ENCODE data around the gene C1QB.

The C1QB gene

DNA sequence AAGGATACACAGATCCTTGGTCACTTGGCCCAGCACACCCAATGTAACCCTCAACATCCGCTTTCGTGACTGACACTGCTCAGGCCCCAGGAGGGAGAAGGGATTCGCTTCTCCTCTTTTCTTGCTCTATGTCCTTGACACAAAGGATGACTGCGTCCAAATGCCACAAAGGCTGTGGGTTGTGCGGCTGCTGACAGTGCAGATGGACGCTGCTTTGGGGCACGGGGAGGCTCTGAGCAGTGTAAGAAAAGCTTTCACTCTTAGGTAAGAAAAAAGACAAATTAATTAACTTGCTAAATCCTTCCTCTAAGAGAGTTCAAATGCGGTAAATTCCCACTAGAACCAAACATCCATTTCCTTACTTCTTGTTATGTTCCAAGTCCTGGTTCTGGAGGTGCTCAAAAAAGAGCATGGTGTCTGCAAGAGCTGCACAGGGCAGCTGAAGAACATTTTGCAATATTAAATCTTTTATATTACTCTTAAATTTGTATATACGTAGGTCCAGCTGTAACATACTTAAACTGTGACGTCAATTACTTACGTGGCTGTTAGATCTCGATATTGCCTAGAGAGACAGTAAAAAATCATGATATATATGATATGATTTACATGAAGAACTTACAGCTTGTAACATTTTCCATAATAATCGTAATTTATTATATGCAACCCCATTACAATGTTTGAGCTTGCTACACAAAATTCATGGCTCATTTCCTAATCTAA, 38.2 kb downstream of the C1QB start:
- no peak for DNase-seq (ENCODE audit: low read depth in 1 of 2, low spot score in 1 of 2)
- TF ChIP-seq, protein P1, sequence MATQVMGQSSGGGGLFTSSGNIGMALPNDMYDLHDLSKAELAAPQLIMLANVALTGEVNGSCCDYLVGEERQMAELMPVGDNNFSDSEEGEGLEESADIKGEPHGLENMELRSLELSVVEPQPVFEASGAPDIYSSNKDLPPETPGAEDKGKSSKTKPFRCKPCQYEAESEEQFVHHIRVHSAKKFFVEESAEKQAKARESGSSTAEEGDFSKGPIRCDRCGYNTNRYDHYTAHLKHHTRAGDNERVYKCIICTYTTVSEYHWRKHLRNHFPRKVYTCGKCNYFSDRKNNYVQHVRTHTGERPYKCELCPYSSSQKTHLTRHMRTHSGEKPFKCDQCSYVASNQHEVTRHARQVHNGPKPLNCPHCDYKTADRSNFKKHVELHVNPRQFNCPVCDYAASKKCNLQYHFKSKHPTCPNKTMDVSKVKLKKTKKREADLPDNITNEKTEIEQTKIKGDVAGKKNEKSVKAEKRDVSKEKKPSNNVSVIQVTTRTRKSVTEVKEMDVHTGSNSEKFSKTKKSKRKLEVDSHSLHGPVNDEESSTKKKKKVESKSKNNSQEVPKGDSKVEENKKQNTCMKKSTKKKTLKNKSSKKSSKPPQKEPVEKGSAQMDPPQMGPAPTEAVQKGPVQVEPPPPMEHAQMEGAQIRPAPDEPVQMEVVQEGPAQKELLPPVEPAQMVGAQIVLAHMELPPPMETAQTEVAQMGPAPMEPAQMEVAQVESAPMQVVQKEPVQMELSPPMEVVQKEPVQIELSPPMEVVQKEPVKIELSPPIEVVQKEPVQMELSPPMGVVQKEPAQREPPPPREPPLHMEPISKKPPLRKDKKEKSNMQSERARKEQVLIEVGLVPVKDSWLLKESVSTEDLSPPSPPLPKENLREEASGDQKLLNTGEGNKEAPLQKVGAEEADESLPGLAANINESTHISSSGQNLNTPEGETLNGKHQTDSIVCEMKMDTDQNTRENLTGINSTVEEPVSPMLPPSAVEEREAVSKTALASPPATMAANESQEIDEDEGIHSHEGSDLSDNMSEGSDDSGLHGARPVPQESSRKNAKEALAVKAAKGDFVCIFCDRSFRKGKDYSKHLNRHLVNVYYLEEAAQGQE (IDR thresholded peaks at IDR 0.05; ENCODE audit: insufficient replicate concordance, low read depth) = no peak
- TF ChIP-seq CTCF (IDR thresholded peaks at IDR 0.05; ENCODE audit: insufficient read depth, low read length) (no peak), GABPA (IDR thresholded peaks at IDR 0.05; ENCODE audit: low read depth) (no peak), SPI1 (IDR thresholded peaks at IDR 0.05; ENCODE audit: borderline replicate concordance, low read depth) (no peak), POLR2AphosphoS5 (IDR thresholded peaks at IDR 0.05; ENCODE audit: low read depth) (no peak)
- H3K27ac ChIP-seq (replicated peaks) = no peak overlapping the region
- H3K27me3 ChIP-seq (ENCODE audit: insufficient read depth, poor library complexity, severe bottlenecking) = peaks cover 2% of the 10 kb centered on the region
- no peak overlapping the region for H3K4me3 ChIP-seq (replicated peaks; ENCODE audit: insufficient read depth, low read length)

GRCh38 chr1:22694172-22694571, 41.1 kb downstream of the C1QB start:
- TF ChIP-seq SPI1 (IDR thresholded peaks at IDR 0.05; ENCODE audit: borderline replicate concordance, low read depth) (no peak), GABPA (IDR thresholded peaks at IDR 0.05; ENCODE audit: low read depth) (no peak), CTCF (IDR thresholded peaks at IDR 0.05; ENCODE audit: insufficient read depth, low read length) (no peak), POLR2AphosphoS5 (IDR thresholded peaks at IDR 0.05; ENCODE audit: low read depth) (no peak)
- TF ChIP-seq, protein P1 (IDR thresholded peaks at IDR 0.05; ENCODE audit: insufficient replicate concordance, low read depth) = no peak
- peaks cover 2% of the 10 kb centered on the region for H3K27me3 ChIP-seq (ENCODE audit: insufficient read depth, poor library complexity, severe bottlenecking)
- DNase-seq (ENCODE audit: low read depth in 1 of 2, low spot score in 1 of 2) = no peak

DNA sequence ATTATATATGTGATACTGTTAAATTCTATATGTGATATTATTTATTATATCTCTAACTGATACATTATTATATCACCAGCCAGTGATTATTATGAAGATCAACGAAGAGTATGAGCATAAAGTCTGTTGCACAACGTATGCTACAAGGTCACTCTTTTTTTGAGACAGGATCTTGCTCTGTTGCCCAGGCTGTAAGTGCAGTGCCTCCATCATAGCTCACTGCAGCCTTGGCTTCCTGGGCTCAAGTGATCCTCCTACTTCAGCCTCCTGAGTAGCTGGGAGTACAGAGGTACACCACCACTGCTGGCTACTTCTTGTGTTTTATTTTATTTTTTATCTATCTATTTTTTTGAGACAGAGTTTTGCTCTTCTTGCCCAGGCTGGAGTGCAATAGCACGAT, 43.6 kb downstream of the C1QB start:
- TF ChIP-seq SPI1 (IDR thresholded peaks at IDR 0.05; ENCODE audit: borderline replicate concordance, low read depth) (no peak), POLR2AphosphoS5 (IDR thresholded peaks at IDR 0.05; ENCODE audit: low read depth) (no peak), CTCF (IDR thresholded peaks at IDR 0.05; ENCODE audit: insufficient read depth, low read length) (no peak), GABPA (IDR thresholded peaks at IDR 0.05; ENCODE audit: low read depth) (no peak)
- TF ChIP-seq, protein P1 (IDR thresholded peaks at IDR 0.05; ENCODE audit: insufficient replicate concordance, low read depth) = no peak
- Histone ChIP-seq H3K27me3 (ENCODE audit: insufficient read depth, poor library complexity, severe bottlenecking) (no peaks in the 10 kb centered on the region), H3K27ac (replicated peaks) (no peak overlapping the region), H3K4me3 (replicated peaks; ENCODE audit: insufficient read depth, low read length) (no peak overlapping the region)
- no peak for DNase-seq (ENCODE audit: low read depth in 1 of 2, low spot score in 1 of 2)

More at GRCh38 chr1:22694172-22694571, 41.1 kb downstream of the C1QB start:
- H3K27ac ChIP-seq (replicated peaks) = no peak overlapping the region
- no peak overlapping the region for H3K4me3 ChIP-seq (replicated peaks; ENCODE audit: insufficient read depth, low read length)

Data from HL-60 (cell line).